SK-N-SH (cell line): ENCODE measurements around the gene PCBP3.

Experiments
- CHD2 ChIP-seq: fragments of 150-350 bp; IDR thresholded peaks from 2 replicates; pipeline ENCODE4 v1.6.1; 2018; ENCODE audit warnings: low read length; ENCODE audit not compliant: partially characterized antibody
- CTCF ChIP-seq: fragments of 200-600 bp; sonication (generic); IDR thresholded peaks from 2 replicates; pipeline ENCODE4 v1.6.1; 2017; ENCODE audit warnings: antibody characterized with exemption, mild to moderate bottlenecking, moderate library complexity
- ELF1 ChIP-seq: IDR thresholded peaks from 2 replicates; pipeline ENCODE4 v1.4.0; 2012
- EP300 ChIP-seq, 2 experiments: IDR thresholded peaks; 2 replicates each; pipeline versions ENCODE4 v1.4.0 to v1.6.1; 2012; ENCODE audit warnings: borderline replicate concordance in 1 of 2, low read depth in 1 of 2, low read length in 1 of 2
- SMC3 ChIP-seq: IDR thresholded peaks from 2 replicates; pipeline ENCODE4 v1.6.1; 2012; ENCODE audit warnings: low read depth, low read length, improper control_type of control experiment
- YY1 ChIP-seq: IDR thresholded peaks from 2 replicates; pipeline ENCODE4 v1.4.0; 2012; ENCODE audit warnings: low read depth, mild to moderate bottlenecking

GRCh38 chr21:45599146-45599581 is 44.4 kb upstream of the PCBP3 start:
- TF ChIP-seq YY1 (no peak), CTCF (no peak), CHD2 (no peak), SMC3 (no peak), ELF1 (no peak), EP300 (IDR thresholded peaks at IDR 0.05; ENCODE audit: borderline replicate concordance in 1 of 2, low read depth in 1 of 2, low read length in 1 of 2) (no peak)
